HG02970 (cell line): ENCODE results near the gene FOXN1.

Source experiments
- ATAC-seq: cut with Tn5 transposase; IDR thresholded peaks from one replicate; pipeline ENCODE4 v1.9.1; 2021; ENCODE audit warnings: mild to moderate bottlenecking, moderate library complexity, moderate number of reproducible peaks; ENCODE audit not compliant: unreplicated experiment, low FRiP score

The FOXN1 gene

GRCh38 chr17:28477928-28478327, 28.2 kb upstream of the FOXN1 start:
- no peak for ATAC-seq

GRCh38 chr17:28478712-28479615, 27.2 kb upstream of the FOXN1 start:
- no peak for ATAC-seq

GRCh38 chr17:28480278-28480677, 25.9 kb upstream of the FOXN1 start:
- no peak for ATAC-seq

- no peak for ATAC-seq
These were observed 25.2 kb upstream of the FOXN1 start for GRCh38 chr17:28480799-28481571.

GRCh38 chr17:28482551-28483199, 23.5 kb upstream of the FOXN1 start:
- ATAC-seq: no peak

- ATAC-seq: no peak
These were observed 21.9 kb upstream of the FOXN1 start for GRCh38 chr17:28484296-28484695.

GRCh38 chr17:28485049-28485448, 21.1 kb upstream of the FOXN1 start:
- no peak for ATAC-seq

GRCh38 chr17:28487881-28488532, 18.1 kb upstream of the FOXN1 start:
- no peak for ATAC-seq

- no peak for ATAC-seq
These were observed 17.4 kb upstream of the FOXN1 start for GRCh38 chr17:28488533-28489276.

GRCh38 chr17:28491286-28491685, 14.9 kb upstream of the FOXN1 start:
- ATAC-seq: no peak

- ATAC-seq: no peak
These were observed 14.3 kb upstream of the FOXN1 start for GRCh38 chr17:28491860-28492259.

GRCh38 chr17:28492352-28493310, 13.5 kb upstream of the FOXN1 start:
- ATAC-seq: no peak

- ATAC-seq: no peak
These were observed 12.7 kb upstream of the FOXN1 start for GRCh38 chr17:28493460-28493859.

GRCh38 chr17:28494445-28495188, 11.5 kb upstream of the FOXN1 start:
- no peak for ATAC-seq

- ATAC-seq: no peak
These were observed 10.5 kb upstream of the FOXN1 start for GRCh38 chr17:28495635-28496034.

- ATAC-seq: no peak
These were observed 8.2 kb upstream of the FOXN1 start for GRCh38 chr17:28497931-28498330.

GRCh38 chr17:28498652-28499363, 7.3 kb upstream of the FOXN1 start:
- ATAC-seq: no peak

GRCh38 chr17:28499364-28499664, 6.8 kb upstream of the FOXN1 start:
- ATAC-seq: no peak
